Measurements from ENCODE around the gene MGAT3. TPM values are rescaled to one million over a fixed set of nuclear protein-coding genes. Genes with fewer than 3 reads are reported as not detected.

Gene MGAT3
- total and polyA plus RNA-seq, 2 donors (not counting 1 experiment from before 2014, with no cell fraction given), result 11.1 to 27.8 TPM

- POLR2A ChIA-PET, result interaction anchor here (0.9 kb wide), 1 partner anchor 500 kb away, joined by 4 read pairs; no protein-coding TSS in a partner anchor
- intact Hi-C loops (cut with micrococcal nuclease), result no loop called here
Measured at GRCh38 chr22:39536711-39537110, 79.9 kb downstream of the MGAT3 start.

GRCh38 chr22:39537975-39538374 is 81.2 kb downstream of the MGAT3 start:
- H3K79me2 ChIP-seq (ENCODE audit: control insufficient read depth, insufficient read depth, low read length), result no peaks in the 10 kb centered on the region
- POLR2A ChIA-PET, result no interaction called here
- ATAC-seq (ENCODE audit: low read depth) (no peak), DNase-seq (no peak)
- no peak overlapping the region for H3K4me3 ChIP-seq (ENCODE audit: control extremely low read depth in 1 of 5, extremely low read depth in 1 of 5, insufficient read depth in 1 of 5, low read depth in 2 of 5, low read length in 4 of 5)
- Mint-ChIP-seq H3K4me3 (no peak overlapping the region), H3K4me1 (peaks cover 2% of the 10 kb centered on the region), H3K27me3 (peaks cover 10% of the 10 kb centered on the region), H3K27ac (no peak overlapping the region), H3K9me3 (ENCODE audit: insufficient read depth) (no peaks in the 10 kb centered on the region)
- no peaks in the 10 kb centered on the region for H4K20me1 ChIP-seq (ENCODE audit: control insufficient read depth, insufficient read depth, low read length, poor library complexity, severe bottlenecking)
- H3K4me2 ChIP-seq (replicated peaks; ENCODE audit: low read depth, low read length, poor library complexity, severe bottlenecking), result no peak overlapping the region
- TF ChIP-seq EZH2 (IDR thresholded peaks at IDR 0.05; ENCODE audit: borderline replicate concordance, insufficient read depth, low read depth, low read length, poor library complexity, severe bottlenecking) (no peak), CTCF (IDR thresholded peaks at IDR 0.05) (no peak)
- no peaks in the 10 kb centered on the region for H3K9me3 ChIP-seq (ENCODE audit: control extremely low read depth in 1 of 3, control insufficient read depth in 2 of 3, insufficient read depth in 1 of 3, low read length in 2 of 3)
- H3K27ac ChIP-seq (ENCODE audit: low read length in 2 of 2), result no peak overlapping the region
- H3K4me1 ChIP-seq (ENCODE audit: control insufficient read depth in 2 of 2, insufficient read depth in 2 of 2, low read length in 2 of 2), result peaks cover 0 to 11% of the 10 kb centered on the region in 2 donors
- CTCF ChIA-PET, result interaction anchor here (1.1 to 13.4 kb wide), 5 partner anchors 14 to 499 kb away, joined by 3 to 328 read pairs (median 4); no protein-coding TSS in a partner anchor
- no peak overlapping the region for H2AFZ ChIP-seq (ENCODE audit: insufficient read depth, low read depth, low read length, poor library complexity, severe bottlenecking)
- no peaks in the 10 kb centered on the region for H3K36me3 ChIP-seq (replicated peaks in 1 of 2; ENCODE audit: control extremely low read depth in 1 of 2, control insufficient read depth in 1 of 2, extremely low read depth in 1 of 2, insufficient read depth in 2 of 2, low read length in 1 of 2)
- WGBS (ENCODE audit: insufficient coverage), result no CpG with 5 or more reads among the region's 2 CpGs
- no peak overlapping the region for H3K9ac ChIP-seq (ENCODE audit: low read length)
- intact Hi-C loops (cut with micrococcal nuclease), result no loop called here
- H3K27me3 ChIP-seq (replicated peaks in 1 of 4; ENCODE audit: control extremely low read depth in 1 of 4, control insufficient read depth in 3 of 4, insufficient read depth in 4 of 4, low read length in 3 of 4), result peaks cover 0 to 8% (median under 1%) of the 10 kb centered on the region in 4 experiments

More at GRCh38 chr22:39536711-39537110, 79.9 kb downstream of the MGAT3 start:
- Histone ChIP-seq H3K4me3 (ENCODE audit: control extremely low read depth in 1 of 5, extremely low read depth in 1 of 5, insufficient read depth in 1 of 5, low read depth in 2 of 5, low read length in 4 of 5) (no peak overlapping the region), H2AFZ (ENCODE audit: insufficient read depth, low read depth, low read length, poor library complexity, severe bottlenecking) (no peak overlapping the region), H3K4me1 (ENCODE audit: control insufficient read depth in 2 of 2, insufficient read depth in 2 of 2, low read length in 2 of 2) (peaks cover 4 to 16% of the 10 kb centered on the region in 2 donors), H3K79me2 (ENCODE audit: control insufficient read depth, insufficient read depth, low read length) (peaks cover 8% of the 10 kb centered on the region), H3K27me3 (replicated peaks in 1 of 4; ENCODE audit: control extremely low read depth in 1 of 4, control insufficient read depth in 3 of 4, insufficient read depth in 4 of 4, low read length in 3 of 4) (peaks cover 0 to 8% (median 0%) of the 10 kb centered on the region in 4 experiments), H3K27ac (ENCODE audit: low read length in 2 of 2) (no peak overlapping the region), H4K20me1 (ENCODE audit: control insufficient read depth, insufficient read depth, low read length, poor library complexity, severe bottlenecking) (peaks cover 5% of the 10 kb centered on the region), H3K4me2 (replicated peaks; ENCODE audit: low read depth, low read length, poor library complexity, severe bottlenecking) (no peak overlapping the region), H3K36me3 (replicated peaks in 1 of 2; ENCODE audit: control extremely low read depth in 1 of 2, control insufficient read depth in 1 of 2, extremely low read depth in 1 of 2, insufficient read depth in 2 of 2, low read length in 1 of 2) (no peaks in the 10 kb centered on the region), H3K9ac (ENCODE audit: low read length) (no peak overlapping the region), H3K9me3 (ENCODE audit: control extremely low read depth in 1 of 3, control insufficient read depth in 2 of 3, insufficient read depth in 1 of 3, low read length in 2 of 3) (no peaks in the 10 kb centered on the region)
- Mint-ChIP-seq H3K27me3 (peaks cover 5% of the 10 kb centered on the region), H3K27ac (no peak overlapping the region), H3K4me3 (no peak overlapping the region), H3K9me3 (ENCODE audit: insufficient read depth) (no peaks in the 10 kb centered on the region), H3K4me1 (peaks cover 12% of the 10 kb centered on the region)
- TF ChIP-seq CTCF (IDR thresholded peaks at IDR 0.05), result no peak
- no peak for TF ChIP-seq EZH2 (IDR thresholded peaks at IDR 0.05; ENCODE audit: borderline replicate concordance, insufficient read depth, low read depth, low read length, poor library complexity, severe bottlenecking)
- ATAC-seq (ENCODE audit: low read depth) (no peak), DNase-seq (no peak)
- 79% methylated on average over 8 of the region's 8 CpGs for WGBS (ENCODE audit: insufficient coverage)
- CTCF ChIA-PET, result interaction anchor here (0.7 to 13.4 kb wide), 10 partner anchors 9 to 811 kb away, joined by 3 to 328 read pairs (median 6); partner anchors contain the start of genes ADSL and RPL3
